Measurements from ENCODE around the gene NBDY.

The NBDY gene

DNA sequence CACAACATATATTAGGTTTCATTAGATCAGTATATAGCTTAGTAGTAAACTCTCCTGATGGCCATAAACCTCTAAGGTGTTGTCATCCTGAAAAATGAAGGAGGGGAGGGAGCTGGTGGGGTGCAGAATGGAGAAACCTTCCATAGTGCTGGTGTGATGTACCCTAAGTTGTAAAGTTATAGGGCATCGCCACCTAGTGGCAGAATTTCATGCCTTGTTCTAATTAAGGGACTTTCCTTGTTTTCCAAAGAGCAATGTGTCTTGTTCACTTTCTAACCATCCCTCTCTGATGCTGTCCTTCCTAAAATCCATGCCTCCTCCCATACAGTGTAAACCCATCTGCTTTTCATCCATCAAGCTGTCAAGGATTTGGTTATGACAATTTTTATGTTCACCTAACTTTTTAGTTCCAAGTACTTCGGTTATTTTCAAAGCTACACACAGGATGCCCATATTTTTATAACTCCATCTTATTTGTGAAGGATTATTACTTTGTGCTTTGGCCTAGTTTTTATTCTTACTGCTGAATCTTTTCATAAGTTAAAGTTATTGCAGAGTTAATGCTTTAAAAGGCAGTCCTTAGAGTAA, 4.5 kb downstream of the NBDY start:
- Histone ChIP-seq H3K27me3 (ENCODE audit: insufficient read depth, low read depth, severe bottlenecking) (peaks cover 7% of the 10 kb centered on the region), H3K9me3 (ENCODE audit: severe bottlenecking) (no peaks in the 10 kb centered on the region), H3K4me3 (ENCODE audit: low read depth, low read length) (no peak overlapping the region), H3K27ac (no peak overlapping the region), H3K36me3 (no peaks in the 10 kb centered on the region)
- TF ChIP-seq CTCF (IDR thresholded peaks at IDR 0.05; ENCODE audit: low read depth, low read length), result peak; percentile 66
- DNase-seq, result peak; percentile 48

- H3K27ac ChIP-seq, result no peak overlapping the region
- H3K27me3 ChIP-seq (ENCODE audit: insufficient read depth, low read depth, severe bottlenecking), result no peaks in the 10 kb centered on the region
- H3K4me3 ChIP-seq (ENCODE audit: low read depth, low read length), result no peak overlapping the region
- no peak for TF ChIP-seq CTCF (IDR thresholded peaks at IDR 0.05; ENCODE audit: low read depth, low read length)
- no peaks in the 10 kb centered on the region for H3K36me3 ChIP-seq
- DNase-seq, result no peak
- no peaks in the 10 kb centered on the region for H3K9me3 ChIP-seq (ENCODE audit: severe bottlenecking)
Observed at GRCh38 chrX:56736219-56736618, 7.2 kb downstream of the NBDY start.

DNA sequence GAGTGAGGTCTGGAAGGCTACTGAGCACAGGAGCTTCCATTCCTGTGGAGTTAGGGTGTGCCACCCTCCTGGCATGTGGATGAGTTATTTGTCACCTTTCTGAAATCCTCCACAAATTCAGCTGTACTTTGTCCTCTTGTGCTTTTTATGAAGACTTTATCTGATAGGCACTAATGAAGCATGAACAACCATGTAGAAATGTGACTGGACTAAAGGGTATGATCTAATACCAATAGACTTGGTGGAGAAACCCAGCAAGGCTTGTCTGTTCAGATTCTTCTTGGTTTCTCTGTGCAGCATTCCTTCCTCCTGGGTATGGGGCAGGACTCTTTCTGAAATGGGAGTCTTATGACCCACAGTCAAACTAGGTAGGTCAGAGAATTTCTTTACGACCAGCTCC, 9.6 kb downstream of the NBDY start:
- TF ChIP-seq CTCF (IDR thresholded peaks at IDR 0.05; ENCODE audit: low read depth, low read length), result no peak
- H3K36me3 ChIP-seq, result no peaks in the 10 kb centered on the region

GRCh38 chrX:56744996-56745395, 16.0 kb downstream of the NBDY start:
- Histone ChIP-seq H3K27ac (no peak overlapping the region), H3K9me3 (ENCODE audit: severe bottlenecking) (no peaks in the 10 kb centered on the region), H3K4me3 (ENCODE audit: low read depth, low read length) (no peak overlapping the region), H3K36me3 (no peaks in the 10 kb centered on the region), H3K27me3 (ENCODE audit: insufficient read depth, low read depth, severe bottlenecking) (no peaks in the 10 kb centered on the region)
- no peak for TF ChIP-seq CTCF (IDR thresholded peaks at IDR 0.05; ENCODE audit: low read depth, low read length)
- no peak for DNase-seq

More for the DNA sequence above, 9.6 kb downstream of the NBDY start:
- Histone ChIP-seq H3K27me3 (ENCODE audit: insufficient read depth, low read depth, severe bottlenecking) (no peaks in the 10 kb centered on the region), H3K27ac (no peak overlapping the region), H3K9me3 (ENCODE audit: severe bottlenecking) (no peaks in the 10 kb centered on the region), H3K4me3 (ENCODE audit: low read depth, low read length) (no peak overlapping the region)
- DNase-seq, result no peak

DNA sequence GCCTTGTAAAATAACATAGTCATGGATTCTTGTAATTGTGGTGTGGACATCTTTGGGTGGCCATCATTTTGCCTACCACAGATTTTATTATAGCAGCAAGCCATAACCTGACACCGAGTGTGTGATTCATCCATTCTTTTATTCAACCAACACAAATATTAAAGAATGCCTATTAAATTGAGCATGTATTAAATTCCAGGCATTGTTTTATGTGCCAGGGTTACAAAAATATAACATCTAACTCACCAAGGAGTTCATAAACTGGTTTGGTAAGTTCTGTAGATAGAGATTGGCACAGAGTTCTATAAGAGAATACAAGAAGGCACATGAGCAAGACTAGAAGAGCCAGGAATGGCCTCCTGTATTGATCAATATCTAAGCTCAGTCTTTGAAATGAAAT, 18.0 kb downstream of the NBDY start:
- DNase-seq, result no peak
- no peak overlapping the region for H3K27ac ChIP-seq
- H3K4me3 ChIP-seq (ENCODE audit: low read depth, low read length), result no peak overlapping the region
- no peaks in the 10 kb centered on the region for H3K9me3 ChIP-seq (ENCODE audit: severe bottlenecking)
- no peaks in the 10 kb centered on the region for H3K27me3 ChIP-seq (ENCODE audit: insufficient read depth, low read depth, severe bottlenecking)
- H3K36me3 ChIP-seq, result no peaks in the 10 kb centered on the region
- TF ChIP-seq CTCF (IDR thresholded peaks at IDR 0.05; ENCODE audit: low read depth, low read length), result no peak

- peaks cover 3% of the 10 kb centered on the region for H3K27me3 ChIP-seq (ENCODE audit: insufficient read depth, low read depth, severe bottlenecking)
- no peak for DNase-seq
- H3K27ac ChIP-seq, result no peak overlapping the region
- H3K9me3 ChIP-seq (ENCODE audit: severe bottlenecking), result no peaks in the 10 kb centered on the region
- no peak overlapping the region for H3K4me3 ChIP-seq (ENCODE audit: low read depth, low read length)
- no peak for TF ChIP-seq CTCF (IDR thresholded peaks at IDR 0.05; ENCODE audit: low read depth, low read length)
- no peaks in the 10 kb centered on the region for H3K36me3 ChIP-seq
Observed at GRCh38 chrX:56751071-56751470, 22.0 kb downstream of the NBDY start.

Data from WERI-Rb-1 (cell line).